PC-9 (cell line): Measurements from ENCODE around the gene ASIC1. TPM values are rescaled to one million over a fixed set of nuclear protein-coding genes. Genes with fewer than 3 reads are reported as not detected.

Experiments
- BruUV-seq: library from RNA; stranded (reverse); fragments of 400-500 nt; replicated peaks from 2 replicates; lab custom pipeline; 2021; lab: Mats Ljungman, UMichigan
- CTCF ChIA-PET: fragments of 300-600 bp; sonication (Branson Sonifier 250); formaldehyde crosslinking; loops from one replicate; lab custom pipeline; 2022; ENCODE audit warnings: antibody characterized with exemption; lab: Charles Lee
- POLR2A ChIA-PET: fragments of 300-600 bp; sonication (Branson Sonifier 250); formaldehyde crosslinking; loops from one replicate; lab custom pipeline; 2022; ENCODE audit warnings: antibody characterized with exemption; ENCODE audit not compliant: unreplicated experiment; lab: Charles Lee
- DNase-seq, 2 experiments: peaks; one replicate each; pipeline versions ENCODE4 v3.0.0 to v3.0.0-alpha.2; 2015 to 2022; ENCODE audit warnings: mixed read lengths in 1 of 2
- H2AFZ ChIP-seq: fragments of 200-600 bp; sonication (generic); 2 replicates; pipeline ENCODE4 v1.8.1; 2017; ENCODE audit warnings: antibody characterized with exemption
- H3F3A ChIP-seq: fragments of 200-600 bp; sonication (generic); 2 replicates; pipeline ENCODE4 v1.8.1; 2017; ENCODE audit warnings: antibody characterized with exemption, mild to moderate bottlenecking, low read depth; ENCODE audit not compliant: insufficient read depth
- H3K27ac ChIP-seq: fragments of 200-600 bp; sonication (generic); 2 replicates; pipeline ENCODE4 v1.6.1; 2016; ENCODE audit warnings: mixed run types
- H3K27me3 ChIP-seq: fragments of 200-600 bp; sonication (generic); 2 replicates; pipeline ENCODE4 v1.6.1; 2016; ENCODE audit warnings: low read depth, mixed run types; ENCODE audit not compliant: insufficient read depth
- H3K36me3 ChIP-seq: fragments of 200-600 bp; sonication (generic); 2 replicates; pipeline ENCODE4 v1.6.1; 2016; ENCODE audit warnings: low read depth, mixed run types
- H3K4me1 ChIP-seq: fragments of 200-600 bp; sonication (generic); replicated peaks from 2 replicates; pipeline ENCODE4 v1.6.1; 2016; ENCODE audit warnings: mixed run types; ENCODE audit not compliant: insufficient read depth
- H3K4me2 ChIP-seq: fragments of 200-600 bp; sonication (generic); 2 replicates; pipeline ENCODE4 v1.6.1; 2017; ENCODE audit warnings: mixed run types
- H3K4me3 ChIP-seq: fragments of 200-600 bp; sonication (generic); 2 replicates; pipeline ENCODE4 v1.6.1; 2016; ENCODE audit warnings: mixed run types
- H3K79me2 ChIP-seq: fragments of 200-600 bp; sonication (generic); 2 replicates; pipeline ENCODE4 v1.6.1; 2017; ENCODE audit warnings: low read depth, mixed run types
- H3K9me2 ChIP-seq: fragments of 200-600 bp; sonication (generic); 2 replicates; pipeline ENCODE4 v1.8.1; 2017; ENCODE audit warnings: mild to moderate bottlenecking; ENCODE audit not compliant: insufficient read depth
- H3K9me3 ChIP-seq: fragments of 200-600 bp; sonication (generic); 2 replicates; pipeline ENCODE4 v1.8.1; 2016; ENCODE audit warnings: low read depth; ENCODE audit not compliant: insufficient read depth
- H4K20me1 ChIP-seq: fragments of 200-600 bp; sonication (generic); 2 replicates; pipeline ENCODE4 v1.8.1; 2017; ENCODE audit not compliant: insufficient read depth
- CTCF ChIP-seq: fragments of 200-600 bp; sonication (generic); conservative IDR thresholded peaks from 2 replicates; pipeline ENCODE4 v1.6.1; 2017; ENCODE audit warnings: mixed run types, antibody characterized with exemption, mild to moderate bottlenecking, moderate library complexity
- EZH2 ChIP-seq: fragments of 200-600 bp; sonication (generic); IDR thresholded peaks from 2 replicates; pipeline ENCODE4 v1.8.0; 2017; ENCODE audit warnings: antibody characterized with exemption, low read depth
- intact Hi-C: fragments of 100-400 bp; cut with micrococcal nuclease; formaldehyde crosslinking; loops from one replicate; pipeline ENCODE4 v1.10.0; 2022; ENCODE audit not compliant: unreplicated experiment
- total RNA-seq: library from RNA; stranded (reverse); gene quantifications from 2 replicates; pipeline ENCODE4 v1.2.3, GENCODE V29; 2021

ASIC1 gene
- total RNA-seq, 1 experiment from 2014 or later: 3.5 TPM

- peaks cover 6% of the 10 kb centered on the region; the same call in 1 of the 2 replicates for H3K4me1 ChIP-seq
- ChIA-PET POLR2A (no interaction called here), CTCF (interaction anchor here (1.1 kb wide), 1 partner anchor 19 kb away, joined by 4 read pairs; no protein-coding TSS in a partner anchor)
- no peaks in the 10 kb centered on the region for H4K20me1 ChIP-seq
- H3K27me3 ChIP-seq: no peaks in the 10 kb centered on the region
- H3K4me3 ChIP-seq: no peak overlapping the region
- no peaks in the 10 kb centered on the region for H3K9me3 ChIP-seq
- no peak overlapping the region for H2AFZ ChIP-seq
- peaks cover 11% of the 10 kb centered on the region; the same call in 1 of the 2 replicates for H3F3A ChIP-seq
- no peaks in the 10 kb centered on the region for H3K9me2 ChIP-seq
- no TSS peak for BruUV-seq
- DNase-seq: no peak
- no peak overlapping the region for H3K27ac ChIP-seq
- intact Hi-C loops: loop anchor here (2.0 kb wide), 1 partner anchor 99 kb away; no protein-coding TSS in a partner anchor
- H3K36me3 ChIP-seq: no peaks in the 10 kb centered on the region
- TF ChIP-seq CTCF (no peak), EZH2 (no peak)
- H3K79me2 ChIP-seq: no peaks in the 10 kb centered on the region
- H3K4me2 ChIP-seq: no peak overlapping the region
Measured at GRCh38 chr12:50065726-50066310, 8.4 kb downstream of the ASIC1 start.

GRCh38 chr12:50066402-50066801, 9.0 kb downstream of the ASIC1 start:
- Histone ChIP-seq H3K27ac (no peak overlapping the region), H3K79me2 (no peaks in the 10 kb centered on the region), H3K4me1 (peaks cover 6% of the 10 kb centered on the region; the same call in 1 of the 2 replicates), H2AFZ (no peak overlapping the region), H3K36me3 (no peaks in the 10 kb centered on the region), H3K27me3 (no peaks in the 10 kb centered on the region), H3K9me2 (no peaks in the 10 kb centered on the region), H3K4me3 (no peak overlapping the region), H3F3A (peaks cover 11% of the 10 kb centered on the region; the same call in 1 of the 2 replicates), H3K4me2 (no peak overlapping the region), H3K9me3 (no peaks in the 10 kb centered on the region), H4K20me1 (no peaks in the 10 kb centered on the region)
- peak; percentile 52 to 70 for DNase-seq
- intact Hi-C loops: loop anchor here (2.0 kb wide), 1 partner anchor 100 kb away; no protein-coding TSS in a partner anchor
- BruUV-seq: no TSS peak
- ChIA-PET CTCF (interaction anchor here (1.1 kb wide), 1 partner anchor 19 kb away, joined by 4 read pairs; no protein-coding TSS in a partner anchor), POLR2A (no interaction called here)
- TF ChIP-seq CTCF: no peak
- no peak for TF ChIP-seq EZH2

GRCh38 chr12:50069069-50069468, 11.7 kb downstream of the ASIC1 start:
- CTCF ChIA-PET: interaction anchor here (0.5 kb wide), 1 partner anchor 103 kb away, joined by 11 read pairs; no protein-coding TSS in a partner anchor
- DNase-seq: no peak
- TF ChIP-seq EZH2 (no peak), CTCF (no peak)
- Histone ChIP-seq H3K27me3 (no peaks in the 10 kb centered on the region), H3K9me3 (no peaks in the 10 kb centered on the region), H3K36me3 (no peaks in the 10 kb centered on the region), H3K79me2 (no peaks in the 10 kb centered on the region), H4K20me1 (no peaks in the 10 kb centered on the region), H3K27ac (no peak overlapping the region), H3K4me3 (no peak overlapping the region), H3K4me2 (no peak overlapping the region), H3K4me1 (peaks cover 6% of the 10 kb centered on the region; the same call in 1 of the 2 replicates), H3K9me2 (no peaks in the 10 kb centered on the region), H3F3A (peaks cover 11% of the 10 kb centered on the region; the same call in 1 of the 2 replicates), H2AFZ (no peak overlapping the region)
- intact Hi-C loops: no loop called here
- BruUV-seq: no TSS peak
- POLR2A ChIA-PET: interaction anchor here (0.6 kb wide), 2 partner anchors 11 to 630 kb away, joined by 6 to 8 read pairs; no protein-coding TSS in a partner anchor
